HS-5 (cell line): ENCODE measurements around the gene AURKB.
"Not testable (repeated sequence)": the region's sequence is repeated elsewhere in the genome, so short reads cannot be mapped to it uniquely, and the experiment has no call there.

Experiments used
- DNase-seq: peaks from one replicate; pipeline ENCODE4 v3.0.0-alpha.2; 2012; ENCODE audit warnings: low read depth

Gene AURKB

DNA sequence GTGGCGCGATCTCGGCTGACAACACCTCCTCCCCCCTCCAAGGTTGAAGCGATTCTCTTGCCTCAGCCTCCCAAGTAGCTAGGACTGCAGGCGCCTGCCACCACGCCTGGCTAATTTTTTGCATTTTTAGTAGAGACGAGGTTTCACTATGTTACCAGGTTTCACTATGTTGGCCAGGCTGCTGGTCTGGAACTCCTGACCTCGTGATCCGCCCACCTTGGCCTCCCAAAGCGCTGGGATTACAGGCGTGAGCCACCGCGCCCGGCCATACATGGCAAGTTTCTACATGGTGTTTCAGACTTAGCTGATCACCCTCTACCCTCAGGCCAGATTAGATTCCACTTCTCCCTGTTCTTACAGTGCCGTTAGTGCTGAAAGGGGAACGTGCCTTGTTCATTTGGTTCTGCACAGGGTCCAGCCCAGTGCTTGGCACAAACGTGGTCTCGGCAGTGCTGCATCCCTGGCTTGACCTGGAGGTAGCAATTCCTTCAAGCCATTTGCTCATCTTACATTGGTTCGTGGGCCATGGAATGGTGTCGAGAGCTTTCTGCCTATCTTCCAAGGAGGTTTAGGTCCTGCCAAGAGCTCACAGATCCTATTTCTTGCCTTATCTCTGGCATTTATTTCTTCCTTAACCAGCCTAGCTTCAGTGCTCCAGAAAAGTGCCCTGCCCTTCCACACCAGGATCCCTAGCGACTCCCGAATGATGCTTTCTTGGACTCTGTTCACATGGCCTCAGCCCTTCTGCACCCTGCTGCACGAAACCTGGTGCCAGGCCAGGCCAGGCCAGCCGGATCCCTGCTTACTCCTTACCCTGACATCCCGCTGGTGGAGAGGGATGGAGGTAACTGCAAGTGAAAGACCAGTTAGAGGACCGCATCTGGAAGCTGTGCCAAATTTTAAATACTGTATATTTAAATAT lies 14.8 kb upstream of the AURKB start:
- no peak for DNase-seq

DNA sequence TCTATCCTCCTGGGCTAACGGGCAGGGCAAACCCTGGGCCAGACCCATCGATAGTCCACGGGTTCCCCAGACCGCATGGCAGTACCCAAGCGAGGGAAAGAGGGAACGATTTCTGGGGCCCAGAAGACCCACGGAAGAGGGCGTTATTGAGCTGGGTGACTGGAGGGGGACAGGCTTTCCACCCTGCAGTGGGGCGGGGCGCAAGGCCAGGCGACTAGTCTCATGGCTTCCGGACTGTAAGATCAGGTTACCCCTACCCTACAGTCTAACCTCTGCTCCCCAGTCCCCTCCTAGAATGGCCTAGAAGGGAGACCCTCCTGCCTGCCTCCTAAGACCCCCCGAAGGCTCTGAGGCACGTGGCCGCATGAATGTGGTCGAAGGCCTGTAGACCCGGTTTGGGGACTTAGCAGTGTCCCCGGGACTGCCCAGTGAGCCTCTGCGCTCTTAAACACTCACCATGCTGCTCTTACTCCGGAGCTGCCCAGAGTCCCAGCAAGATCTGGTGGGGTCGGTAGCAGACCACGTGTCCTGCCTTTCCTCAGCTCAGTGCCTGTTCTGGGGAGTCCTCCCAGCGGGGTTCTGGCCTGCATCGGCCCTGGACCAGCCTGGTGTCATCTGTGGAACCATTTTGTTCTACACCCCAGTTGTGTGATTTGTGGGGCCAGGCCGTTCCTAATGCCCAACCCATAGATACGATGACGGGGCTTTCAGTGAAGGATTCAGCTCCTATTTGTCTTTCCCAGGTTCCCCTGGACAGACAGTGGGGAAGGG lies 13.2 kb upstream of the AURKB start:
- no peak for DNase-seq

DNA sequence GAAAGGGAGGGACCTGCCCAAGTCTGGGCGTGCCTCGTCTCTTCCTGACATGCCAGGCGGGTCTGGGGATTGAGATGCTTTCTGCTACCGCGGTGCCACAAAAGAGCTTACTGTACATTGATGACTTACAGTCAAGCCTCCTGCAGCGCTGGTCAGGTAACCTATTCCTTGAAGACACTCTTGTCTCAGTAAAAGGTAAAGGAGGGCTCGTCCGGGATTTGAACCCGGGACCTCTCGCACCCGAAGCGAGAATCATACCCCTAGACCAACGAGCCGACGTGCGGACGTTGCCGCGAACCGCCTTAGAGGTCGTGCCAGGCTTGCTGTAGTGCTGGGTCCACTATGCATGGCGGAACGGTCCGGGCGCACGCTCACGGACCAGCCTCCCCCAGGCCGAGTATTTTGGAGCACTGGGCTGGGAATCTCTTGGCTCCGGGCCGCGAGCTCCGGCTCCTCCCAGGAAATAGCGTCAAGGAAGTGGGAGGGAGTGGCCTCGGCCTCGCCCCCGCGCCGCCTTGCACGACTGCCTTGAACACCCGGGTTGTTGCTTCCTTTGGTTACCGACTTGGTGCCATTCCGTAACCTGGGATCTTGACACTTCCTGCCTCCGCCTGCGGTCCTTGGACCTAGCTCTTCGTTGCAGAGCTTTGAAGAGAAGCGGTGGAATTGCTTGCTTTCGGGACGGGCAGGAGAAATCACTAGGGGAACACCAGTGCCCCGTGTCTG lies 12.4 kb upstream of the AURKB start:
- peak; percentile 93 for DNase-seq

DNA sequence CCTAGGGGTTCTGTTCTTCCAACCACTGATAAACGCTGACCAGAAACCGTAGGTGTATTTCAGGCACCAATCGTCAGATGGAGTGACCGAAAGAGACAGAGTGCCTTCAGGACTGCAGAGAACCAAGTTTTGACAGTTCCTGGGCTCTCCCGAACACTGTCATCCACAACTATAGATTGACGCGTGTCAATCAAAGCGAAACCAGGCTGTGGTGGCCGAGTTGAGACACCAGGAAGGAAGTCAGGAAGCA lies 11.9 kb upstream of the AURKB start:
- no peak for DNase-seq

DNA sequence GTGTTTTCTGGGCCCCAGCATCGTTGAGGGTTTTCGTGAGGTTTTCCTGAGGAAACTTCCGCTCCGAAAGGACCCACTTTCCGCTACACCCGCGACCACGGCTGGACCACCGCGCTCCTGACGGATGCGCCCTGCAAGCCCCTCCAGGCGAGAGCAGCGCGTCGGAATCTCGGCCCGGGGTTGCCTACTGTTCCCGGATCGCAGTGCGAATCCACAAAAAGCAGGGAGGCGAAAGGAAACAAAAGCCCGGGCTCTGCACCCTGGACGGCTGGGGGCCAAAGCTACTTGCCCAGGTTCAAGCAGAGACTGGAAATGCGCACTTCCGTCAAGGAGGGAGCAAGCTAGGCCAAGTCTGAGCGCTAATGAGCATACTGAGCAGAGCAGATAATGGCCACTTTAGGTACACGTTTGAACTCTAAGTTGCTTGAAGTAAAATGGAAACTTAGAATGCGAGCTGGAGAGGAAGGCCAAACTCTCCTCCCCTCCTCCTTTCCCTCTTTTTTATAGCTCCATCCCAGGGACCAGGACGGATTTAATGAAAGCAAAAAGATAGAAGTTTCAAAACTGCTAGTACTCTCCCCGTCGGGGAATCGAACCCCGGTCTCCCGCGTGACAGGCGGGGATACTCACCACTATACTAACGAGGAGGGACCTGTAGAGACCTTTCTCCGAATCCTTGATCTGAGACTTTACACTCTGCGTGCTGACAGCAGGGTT lies 11.4 kb upstream of the AURKB start:
- DNase-seq, result peak; percentile 95

DNA sequence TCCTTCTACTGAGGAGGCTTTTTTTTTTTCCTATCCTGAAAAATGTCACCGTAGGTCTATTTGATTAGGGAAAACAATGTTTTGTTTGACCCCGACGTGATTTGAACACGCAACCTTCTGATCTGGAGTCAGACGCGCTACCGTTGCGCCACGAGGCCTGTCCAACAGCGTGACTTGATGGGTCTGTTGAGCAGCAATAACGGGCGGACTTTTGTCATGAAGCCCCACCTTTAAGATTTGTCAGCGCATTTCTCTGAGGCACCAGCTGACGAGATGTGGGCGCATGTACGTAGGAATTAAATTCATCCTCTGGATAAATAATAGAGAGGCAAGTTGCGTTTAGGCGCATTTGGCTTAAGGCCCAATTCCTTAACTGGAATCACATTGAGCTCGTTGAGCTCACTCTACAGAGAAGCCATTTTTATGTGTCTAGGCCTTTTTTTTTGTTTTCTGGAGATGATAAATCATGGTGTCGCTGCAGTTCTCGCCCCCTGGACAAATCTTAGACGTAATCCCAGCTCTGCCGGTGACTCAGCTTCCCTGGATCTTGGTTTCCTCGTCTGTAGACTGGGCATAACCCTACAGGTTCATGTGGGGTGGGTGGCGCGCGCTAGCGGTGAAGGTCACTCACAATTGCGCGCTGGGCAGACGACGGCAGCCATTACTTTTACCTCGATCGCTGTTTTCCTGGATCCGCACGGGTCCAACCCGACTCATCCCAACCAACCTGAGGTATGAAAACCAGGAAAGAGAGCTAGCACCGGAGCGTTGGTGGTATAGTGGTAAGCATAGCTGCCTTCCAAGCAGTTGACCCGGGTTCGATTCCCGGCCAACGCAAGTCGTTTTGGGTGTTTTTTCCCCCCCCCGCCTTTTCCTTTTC lies 10.6 kb upstream of the AURKB start:
- DNase-seq, result peak; percentile 92

DNA sequence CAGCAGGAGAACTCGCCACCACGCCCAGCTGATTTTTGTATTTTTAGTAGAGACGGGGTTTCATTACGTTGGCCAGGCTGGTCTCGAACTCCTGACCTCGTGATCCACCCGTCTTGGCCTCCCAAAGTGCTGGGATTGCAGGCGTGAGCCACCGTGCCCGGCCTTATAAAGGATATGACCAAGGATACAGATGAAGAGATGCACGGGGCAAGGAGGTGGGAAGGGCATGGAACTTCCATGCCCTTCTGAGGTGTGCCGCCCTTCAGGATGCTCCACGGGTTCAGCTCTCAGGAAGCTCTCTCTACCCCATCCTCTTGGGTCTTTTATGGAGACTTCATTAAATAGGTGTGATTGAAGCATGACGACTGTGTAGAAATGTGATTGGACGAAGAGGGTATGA lies 3.6 kb upstream of the AURKB start:
- DNase-seq, result not testable (repeated sequence)

DNA sequence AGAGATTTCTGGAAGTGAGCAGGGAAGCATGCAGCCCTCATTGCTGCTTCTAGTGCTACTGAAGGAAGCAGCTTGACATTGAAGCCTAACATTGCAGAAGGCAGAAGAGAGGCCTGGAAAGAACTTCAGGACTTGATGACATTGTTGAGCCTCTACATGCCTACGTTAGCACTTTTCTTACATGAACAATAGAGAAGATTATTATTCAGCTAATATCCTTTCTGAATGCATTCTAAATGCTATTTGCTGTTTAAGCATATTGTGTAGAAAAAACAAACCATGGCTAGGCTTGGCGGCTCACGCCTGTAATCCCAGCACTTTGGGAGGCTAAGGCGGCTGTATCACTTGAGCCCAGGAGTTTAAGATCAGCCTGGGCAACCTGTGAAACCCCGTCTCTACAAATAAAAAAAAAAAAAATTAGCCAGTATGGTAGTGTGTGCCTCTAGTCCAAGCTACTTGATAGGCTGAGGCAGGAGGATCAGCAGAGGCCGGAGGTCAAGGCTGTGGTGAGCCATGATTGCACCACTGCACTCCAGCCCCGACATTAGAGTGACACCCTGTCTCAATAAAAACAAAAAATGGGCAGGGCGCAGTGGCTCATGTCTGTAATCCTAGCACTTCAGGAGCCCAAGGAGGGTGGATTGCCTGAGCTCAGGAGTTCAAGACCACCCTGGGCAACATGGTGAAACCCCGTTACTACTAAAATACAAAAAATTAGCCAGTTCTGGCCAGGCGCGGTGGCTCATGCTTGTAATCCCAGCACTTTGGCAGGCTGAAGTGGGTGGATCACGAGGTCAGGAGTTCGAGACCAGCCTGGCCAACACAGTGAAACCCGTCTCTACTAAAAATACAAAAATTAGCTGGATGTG lies 2.2 kb upstream of the AURKB start:
- DNase-seq, result no peak

DNA sequence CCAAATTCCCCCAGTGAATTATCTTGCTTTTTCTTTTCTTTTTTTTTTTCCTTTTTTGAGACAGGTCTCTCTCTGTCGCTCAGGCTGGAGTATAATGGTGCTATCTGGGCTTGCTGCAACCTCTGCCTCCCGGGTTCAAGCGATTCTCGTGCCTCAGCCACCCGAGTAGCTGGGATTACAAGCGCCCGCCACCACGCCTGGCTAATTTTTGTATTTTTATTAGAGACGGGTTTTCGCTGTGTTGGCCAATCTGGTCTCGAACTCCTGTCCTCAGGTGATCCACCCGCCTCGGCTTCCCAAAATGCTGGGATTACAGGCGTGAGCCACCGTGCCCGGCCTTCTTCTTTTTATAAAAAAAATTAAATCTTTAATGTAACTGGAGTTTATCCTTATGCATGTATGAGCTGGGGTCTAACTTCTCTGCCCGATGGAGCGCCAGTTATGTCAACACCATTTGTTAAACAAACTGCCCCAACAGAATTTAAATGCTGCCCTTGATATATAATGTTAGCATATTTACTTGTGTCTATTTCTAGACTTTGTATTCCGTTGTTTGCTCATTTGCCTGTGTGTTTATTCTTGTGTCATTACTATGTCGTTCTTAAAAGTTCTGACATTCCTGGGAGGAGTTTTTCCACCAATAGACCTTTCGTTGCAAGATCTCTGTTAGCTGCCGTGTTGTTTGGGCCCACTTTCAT lies 535 bp upstream of the AURKB start:
- DNase-seq, result no peak

DNA sequence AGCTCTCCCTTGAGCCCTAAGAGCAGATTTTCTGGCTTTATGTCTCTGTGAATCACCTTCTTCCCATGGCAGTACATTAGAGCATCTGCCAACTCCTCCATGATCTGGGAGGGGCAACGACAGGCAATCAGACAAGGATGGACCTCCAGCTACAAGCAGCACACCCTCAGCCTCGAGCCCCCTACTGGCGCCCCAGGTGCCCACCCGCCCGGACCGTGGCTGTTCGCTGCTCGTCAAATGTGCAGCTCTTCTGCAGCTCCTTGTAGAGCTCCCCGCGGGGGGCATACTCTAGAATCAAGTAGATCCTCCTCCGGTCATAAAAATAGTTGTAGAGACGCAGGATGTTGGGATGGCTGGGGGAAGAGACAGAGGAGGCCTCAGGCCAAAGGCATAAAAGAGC lies 3.8 kb downstream of the AURKB start:
- DNase-seq, result no peak

DNA sequence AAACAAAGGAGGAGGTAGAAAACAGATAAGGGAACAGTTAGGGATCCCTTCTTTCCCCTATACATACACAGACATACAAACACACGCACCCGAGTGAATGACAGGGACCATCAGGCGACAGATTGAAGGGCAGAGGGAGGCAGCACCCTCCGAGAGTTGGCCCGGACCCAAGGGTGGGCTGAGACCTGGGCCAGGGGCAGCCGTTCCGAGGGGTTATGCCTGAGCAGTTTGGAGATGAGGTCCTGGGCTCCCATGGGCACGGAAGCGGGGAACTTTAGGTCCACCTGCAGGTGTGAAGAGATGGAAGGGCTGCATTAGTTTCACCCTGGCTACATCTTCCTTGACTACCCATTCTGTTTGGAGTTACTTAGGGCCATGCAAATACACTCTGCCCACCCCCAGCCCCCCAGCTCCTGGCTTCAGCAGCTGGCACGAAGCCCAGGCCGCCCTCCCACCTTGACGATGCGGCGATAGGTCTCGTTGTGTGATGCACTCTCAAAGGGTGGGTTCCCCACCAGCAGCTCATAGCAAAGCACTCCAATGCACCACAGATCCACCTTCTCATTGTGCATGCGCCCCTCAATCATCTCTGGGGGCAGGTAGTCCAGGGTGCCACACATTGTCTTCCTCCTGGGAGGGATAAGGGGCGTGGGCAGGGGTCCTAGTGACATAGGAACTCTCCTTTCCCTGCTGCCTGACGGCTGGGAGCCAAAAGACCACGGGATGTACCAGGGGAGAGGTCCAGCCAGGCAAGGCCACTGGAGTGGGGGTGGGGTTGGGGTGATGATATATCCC lies 5.4 kb downstream of the AURKB start:
- DNase-seq, result no peak

DNA sequence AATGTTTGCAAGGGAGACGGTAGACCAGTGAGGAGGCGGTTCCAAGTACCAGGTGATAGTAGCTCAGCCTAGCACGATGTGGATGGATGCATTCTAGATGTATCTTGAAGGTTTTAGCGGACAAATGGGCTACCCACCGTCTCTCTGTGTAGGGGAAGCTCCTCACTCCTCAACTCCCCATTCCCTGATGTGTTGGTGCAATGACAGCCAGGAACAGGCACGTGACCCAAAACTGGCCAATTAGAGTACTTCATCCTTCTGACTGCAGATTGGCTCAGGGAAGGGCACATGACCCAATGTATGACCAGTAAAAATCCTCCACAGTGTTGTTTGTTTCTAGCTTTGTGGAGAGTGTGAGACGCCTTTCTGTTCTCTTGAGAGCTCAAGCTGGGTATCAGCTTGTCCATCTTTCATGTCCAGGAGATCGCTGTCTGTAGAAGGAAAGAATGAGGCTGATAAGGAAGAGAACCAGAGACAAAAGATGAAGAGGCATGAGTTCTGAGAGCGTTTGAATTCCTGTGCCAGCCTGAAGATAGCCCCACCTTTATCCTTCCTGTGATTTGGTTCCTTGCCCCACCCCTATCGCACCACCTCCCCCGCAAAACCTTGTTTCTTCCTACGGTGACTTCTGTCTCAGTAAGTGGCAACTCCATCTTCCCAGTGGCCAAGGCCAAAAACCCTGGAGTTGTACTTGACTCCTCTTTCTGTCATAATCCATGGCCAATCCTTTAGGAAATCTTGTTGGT lies 18.1 kb downstream of the AURKB start:
- DNase-seq, result peak; percentile 56

DNA sequence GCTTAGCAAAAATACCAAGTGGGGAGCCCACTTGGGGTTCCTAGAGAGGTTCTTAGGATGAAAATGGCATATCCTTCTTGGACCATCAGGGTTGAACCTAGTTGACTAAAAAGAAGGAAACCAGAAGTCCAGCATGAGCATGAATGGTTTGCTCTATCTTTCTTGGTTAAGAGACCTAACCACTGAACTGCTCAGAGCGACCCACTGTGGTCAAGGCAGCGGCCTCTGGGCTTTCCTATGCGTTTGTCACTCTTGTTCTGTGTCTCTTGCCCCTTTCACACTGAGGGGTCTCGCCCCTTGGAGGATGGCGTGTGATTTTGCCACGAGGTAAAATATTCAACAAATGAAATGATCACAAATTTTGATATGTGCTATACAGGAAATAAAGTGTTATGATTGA lies 19.9 kb downstream of the AURKB start:
- no peak for DNase-seq

DNA sequence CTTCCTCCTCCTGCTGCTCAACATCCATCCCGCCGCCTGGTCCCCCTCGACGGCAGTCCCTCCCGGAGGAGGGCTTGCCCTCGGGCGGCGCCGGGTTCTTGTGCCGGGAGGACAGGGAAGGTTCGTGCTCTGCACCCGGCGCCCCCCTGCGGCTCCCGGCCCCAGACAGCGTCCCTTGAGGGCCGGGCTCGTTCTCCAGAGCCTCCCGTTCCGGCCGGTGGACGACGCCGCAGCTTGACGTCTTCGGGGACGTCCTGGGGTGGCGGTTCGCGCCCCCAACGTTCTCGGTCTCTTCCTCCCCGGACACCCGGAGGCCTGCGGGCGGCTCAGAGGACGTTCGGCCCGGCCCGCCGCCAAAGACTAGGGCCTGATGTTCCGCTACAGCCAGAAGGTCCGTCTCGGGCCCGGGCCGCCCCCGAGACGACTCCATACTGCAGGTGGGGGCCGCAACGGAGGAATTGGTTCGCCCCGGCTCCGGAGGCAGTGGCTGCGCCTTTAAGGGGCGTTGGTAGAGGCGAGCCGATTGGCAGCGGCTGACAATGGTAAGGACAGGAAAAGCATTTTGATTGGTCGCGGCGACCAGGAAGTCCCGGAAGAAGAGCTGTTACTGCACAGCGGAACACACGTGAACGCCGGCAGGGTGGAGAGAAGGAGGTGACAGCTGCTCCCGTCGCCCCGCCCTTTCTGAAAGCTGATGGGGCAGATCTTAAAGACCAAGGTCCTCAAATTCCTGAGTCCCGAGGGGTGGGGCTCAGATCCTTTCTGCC lies 20.5 kb downstream of the AURKB start, which contains the start of gene BORCS6:
Gene BORCS6 (minus strand): TSS at position 470 of the 767 bp plus-strand sequence. CDS start 40 bp downstream, at position 430.
- DNase-seq, result peak; percentile 93

DNA sequence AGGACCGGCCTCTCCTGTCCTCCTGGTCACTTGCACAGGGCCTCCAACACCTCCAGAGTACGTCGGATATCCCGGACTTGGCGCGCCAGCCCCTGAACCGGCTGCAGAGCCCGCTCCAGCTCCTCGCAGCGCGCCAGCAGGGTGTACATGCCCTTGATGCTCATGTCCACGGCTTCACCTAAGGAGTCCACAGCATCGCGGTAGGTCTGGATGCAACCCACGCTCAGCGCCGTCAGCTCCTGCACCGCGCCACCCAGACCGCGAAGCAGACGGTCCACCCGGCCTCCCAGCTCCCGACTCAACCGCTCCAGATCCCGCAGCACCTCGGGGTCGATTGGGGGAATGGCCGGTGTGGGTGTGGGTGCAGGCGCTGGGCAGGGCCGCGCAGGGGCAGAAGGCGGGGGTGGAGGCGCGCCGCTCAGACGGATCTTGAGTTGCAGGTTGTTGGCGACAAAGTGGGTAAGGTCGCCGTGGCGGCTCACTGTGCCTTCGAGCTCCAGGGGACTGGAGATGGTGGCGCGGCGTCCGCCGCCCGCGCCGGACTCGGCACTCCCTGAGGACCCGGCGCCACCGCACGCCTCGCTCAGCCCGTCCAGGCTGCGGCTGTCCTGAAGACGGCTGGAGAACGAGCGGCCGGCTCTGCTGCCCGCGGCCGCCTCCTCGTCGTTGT lies 21.2 kb downstream of the AURKB start:
- no peak for DNase-seq

DNA sequence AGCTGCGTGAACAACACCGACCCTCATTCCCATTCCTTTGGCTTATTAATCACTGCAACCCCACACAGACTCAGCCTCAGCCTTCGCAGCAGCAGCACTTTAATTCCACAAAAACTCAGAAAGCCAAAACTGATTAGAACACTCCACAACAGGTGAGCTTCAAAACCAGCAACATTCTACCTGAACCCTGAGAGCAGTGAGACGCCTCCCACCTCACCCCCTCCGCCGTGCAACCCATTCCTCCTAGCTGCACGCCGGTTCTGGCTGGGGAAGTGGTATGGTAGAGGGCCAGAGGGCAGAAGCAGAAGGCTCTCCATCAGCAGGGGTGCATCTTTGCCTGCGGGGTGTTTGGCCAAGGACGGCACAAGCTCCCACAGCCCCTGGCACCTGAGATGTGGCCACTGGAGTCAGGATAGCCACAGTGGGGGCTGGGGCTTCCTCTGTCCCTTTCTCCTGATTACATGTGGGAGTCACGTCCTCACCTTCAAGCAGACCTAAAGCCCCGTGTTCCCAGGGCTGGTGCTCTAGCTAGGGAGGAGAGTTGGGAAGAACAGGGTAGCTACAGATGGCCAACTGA lies 22.0 kb downstream of the AURKB start:
- no peak for DNase-seq
